Ovary (tissue), 3 donors: ENCODE data around the gene ADAMTS14.

Experiments
- EP300 ChIP-seq: sonication (generic); formaldehyde crosslinking; IDR thresholded peaks from one replicate; pipeline ENCODE4 v1.6.1; 2017; ENCODE audit warnings: antibody characterized with exemption
- TF ChIP-seq, protein P1 (sequence below), 3 donors: fragments of 450-650 bp in 2 of 3; fragments of 200-600 bp in 1 of 3; IDR thresholded peaks; one replicate each; pipeline versions ENCODE4 v1.5.1 to v1.8.0; 2016 to 2022; ENCODE audit warnings: antibody characterized with exemption in 3 of 3, mild to moderate bottlenecking in 1 of 3
- donor health status: DM: no; HTN: no; CAD: no.

DNA sequence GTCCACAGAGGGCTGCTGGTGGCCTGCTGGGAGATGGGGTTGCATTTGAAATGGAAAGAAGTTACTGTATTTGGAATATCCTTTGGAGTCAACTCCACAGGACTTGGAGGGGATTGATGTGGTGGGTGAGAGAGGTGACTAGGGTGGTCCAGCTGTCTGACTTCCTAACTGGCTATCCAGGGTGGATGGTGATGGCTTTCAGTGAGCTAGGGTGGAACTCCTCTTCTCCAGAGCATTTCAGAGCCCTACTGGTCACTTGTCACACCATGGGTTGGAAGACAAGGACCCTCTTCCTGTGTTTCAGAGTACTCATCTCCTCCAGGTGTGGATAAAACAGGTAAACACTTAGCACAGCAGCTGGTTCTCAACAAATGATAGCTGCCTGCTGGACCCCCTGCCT is 3.3 kb upstream of the ADAMTS14 start:
- TF ChIP-seq, protein P1, sequence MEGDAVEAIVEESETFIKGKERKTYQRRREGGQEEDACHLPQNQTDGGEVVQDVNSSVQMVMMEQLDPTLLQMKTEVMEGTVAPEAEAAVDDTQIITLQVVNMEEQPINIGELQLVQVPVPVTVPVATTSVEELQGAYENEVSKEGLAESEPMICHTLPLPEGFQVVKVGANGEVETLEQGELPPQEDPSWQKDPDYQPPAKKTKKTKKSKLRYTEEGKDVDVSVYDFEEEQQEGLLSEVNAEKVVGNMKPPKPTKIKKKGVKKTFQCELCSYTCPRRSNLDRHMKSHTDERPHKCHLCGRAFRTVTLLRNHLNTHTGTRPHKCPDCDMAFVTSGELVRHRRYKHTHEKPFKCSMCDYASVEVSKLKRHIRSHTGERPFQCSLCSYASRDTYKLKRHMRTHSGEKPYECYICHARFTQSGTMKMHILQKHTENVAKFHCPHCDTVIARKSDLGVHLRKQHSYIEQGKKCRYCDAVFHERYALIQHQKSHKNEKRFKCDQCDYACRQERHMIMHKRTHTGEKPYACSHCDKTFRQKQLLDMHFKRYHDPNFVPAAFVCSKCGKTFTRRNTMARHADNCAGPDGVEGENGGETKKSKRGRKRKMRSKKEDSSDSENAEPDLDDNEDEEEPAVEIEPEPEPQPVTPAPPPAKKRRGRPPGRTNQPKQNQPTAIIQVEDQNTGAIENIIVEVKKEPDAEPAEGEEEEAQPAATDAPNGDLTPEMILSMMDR (IDR thresholded peaks at IDR 0.05), result no peak
- no peak for TF ChIP-seq EP300
